ENCODE measurements around the gene CEBPG. TPM values are rescaled to one million over a fixed set of nuclear protein-coding genes. Genes with fewer than 3 reads are reported as not detected.

CEBPG gene
- total RNA-seq, 1 donor from 2014 or later, result 31.8 TPM

DNA sequence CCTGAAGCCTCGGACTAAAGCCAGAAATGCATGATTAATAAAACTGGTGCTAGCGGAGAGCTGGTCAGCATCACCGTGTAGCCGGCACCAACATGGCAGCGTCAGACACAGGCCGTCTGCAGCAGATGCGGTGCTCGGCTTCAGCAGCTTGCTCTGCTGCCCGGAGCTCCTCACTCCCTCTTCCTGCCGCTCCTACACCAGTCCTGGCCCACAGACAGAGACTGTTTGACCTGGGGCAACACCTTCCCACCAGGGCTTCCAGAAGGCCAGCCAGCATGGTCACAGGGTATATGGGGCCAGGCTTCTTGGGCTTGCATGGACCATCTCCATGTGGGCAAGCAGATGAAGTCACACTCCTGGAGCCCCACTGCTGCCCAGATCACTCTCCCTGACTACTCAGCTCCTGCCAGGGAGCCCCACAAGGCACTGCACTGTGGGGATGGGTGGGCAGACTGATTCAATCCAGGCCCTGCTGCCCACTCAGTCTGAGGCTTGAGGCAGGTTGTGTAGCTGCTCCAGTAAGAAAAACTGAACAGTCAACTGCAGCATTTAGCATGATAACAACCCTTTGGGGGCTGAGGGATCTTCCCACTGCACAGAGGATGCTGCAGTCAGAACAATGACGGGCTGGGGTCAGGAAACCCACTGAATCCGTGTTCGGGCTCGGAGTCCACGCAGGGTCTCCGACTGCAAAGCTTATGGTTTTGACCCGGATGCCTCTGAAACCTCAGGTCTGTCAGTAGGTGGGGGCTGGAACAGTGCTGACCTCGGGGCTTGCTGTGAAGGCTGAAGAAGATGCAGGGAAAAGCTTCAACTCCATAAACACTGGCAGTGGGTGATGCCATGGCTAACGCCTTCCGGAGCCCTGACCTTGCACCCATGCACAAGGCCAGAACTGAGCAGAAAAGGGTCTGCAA lies 45.6 kb downstream of the CEBPG start:
- DNase-seq (ENCODE audit: low spot score), result no peak

GRCh38 chr19:33419788-33420130 lies 46.2 kb downstream of the CEBPG start:
- DNase-seq (ENCODE audit: low spot score), result no peak

- no peak for DNase-seq (ENCODE audit: low spot score)
These were observed 47.3 kb downstream of the CEBPG start for GRCh38 chr19:33420821-33421220.

GRCh38 chr19:33421368-33421767 lies 47.9 kb downstream of the CEBPG start:
- no peak for DNase-seq (ENCODE audit: low spot score)

DNA sequence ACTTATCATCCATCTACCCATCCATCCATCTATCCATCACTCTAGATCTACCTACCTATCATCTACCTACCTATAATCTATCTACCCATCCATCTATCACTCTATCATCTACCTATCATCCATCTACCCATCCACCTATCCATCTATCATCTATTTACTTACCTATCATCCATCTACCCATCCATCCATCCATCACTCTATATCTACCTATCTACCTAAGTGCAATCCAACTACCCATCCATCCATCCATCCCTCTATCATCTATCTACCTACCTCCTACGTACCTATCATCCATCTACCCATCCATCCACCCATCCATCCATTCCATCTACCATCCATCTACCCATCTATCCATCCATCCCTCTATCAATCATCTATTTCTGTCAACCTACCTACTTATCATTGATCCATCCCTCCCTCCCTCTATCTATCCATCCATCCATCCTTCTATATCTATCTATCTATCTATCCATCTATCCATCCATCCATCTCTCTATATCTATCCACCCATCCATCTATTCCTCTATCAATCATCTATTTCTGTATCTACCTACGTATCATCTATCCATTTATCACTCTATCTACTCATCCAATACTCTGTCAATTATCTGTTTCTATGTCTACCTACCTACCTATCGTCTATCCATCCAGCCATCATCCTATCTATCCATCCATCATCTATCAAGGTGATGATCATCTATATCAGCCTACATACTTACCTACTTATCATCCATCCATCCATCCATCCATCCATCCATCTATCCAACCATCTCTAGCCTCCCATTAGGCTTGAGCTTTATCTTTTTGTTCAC lies 49.1 kb downstream of the CEBPG start:
- no peak for DNase-seq (ENCODE audit: low spot score)

GRCh38 chr19:33424181-33424580 lies 50.7 kb downstream of the CEBPG start:
- DNase-seq (ENCODE audit: low spot score), result no peak

- no peak for DNase-seq (ENCODE audit: low spot score)
These were observed 53.3 kb downstream of the CEBPG start for GRCh38 chr19:33426621-33427361.

- no peak for DNase-seq (ENCODE audit: low spot score)
These were observed 54.5 kb downstream of the CEBPG start for GRCh38 chr19:33427801-33428626.

- DNase-seq (ENCODE audit: low spot score), result no peak
These were observed 55.2 kb downstream of the CEBPG start for GRCh38 chr19:33428627-33429125.

GRCh38 chr19:33429891-33430673 lies 56.6 kb downstream of the CEBPG start:
- no peak for DNase-seq (ENCODE audit: low spot score)

GRCh38 chr19:33430674-33431277 lies 57.3 kb downstream of the CEBPG start:
- DNase-seq (ENCODE audit: low spot score), result peak; percentile 70

- DNase-seq (ENCODE audit: low spot score), result no peak
These were observed 58.5 kb downstream of the CEBPG start for GRCh38 chr19:33432015-33432414.

Other genes starting within 250 kb of the CEBPG start
- gene WDR88, start 241.6 kb upstream of the CEBPG start, total RNA-seq (ENCODE audit: insufficient read depth, low replicate concordance), result not detected
- 12.5 TPM for gene LRP3, start 179.4 kb upstream of the CEBPG start, total RNA-seq (ENCODE audit: insufficient read depth, low replicate concordance)
- not detected for gene SLC7A10, start 147.9 kb upstream of the CEBPG start, total RNA-seq (ENCODE audit: insufficient read depth, low replicate concordance)
- 7.5 TPM for gene CEBPA, start 71.2 kb upstream of the CEBPG start, total RNA-seq (ENCODE audit: insufficient read depth, low replicate concordance)
- gene PEPD, start 148.1 kb downstream of the CEBPG start, total RNA-seq (ENCODE audit: insufficient read depth, low replicate concordance), result 32.3 TPM
- gene CHST8, start 248.2 kb downstream of the CEBPG start, total RNA-seq (ENCODE audit: insufficient read depth, low replicate concordance), result not detected